HepG2 (cell line): Measurements from ENCODE around the gene TCFL5. TPM values are rescaled to one million over a fixed set of nuclear protein-coding genes. Genes with fewer than 3 reads are reported as not detected.
A peak's percentile ranks its signal among the peaks of the same experiment; 100 is the strongest.

ENCODE experiments used
- BHLHE40 ChIP-seq: IDR thresholded peaks from 2 replicates; pipeline ENCODE4 v1.6.1; 2011; ENCODE audit warnings: low read length, improper control_type of control experiment
- CBX5 ChIP-seq: sonication (generic); formaldehyde crosslinking; IDR thresholded peaks from 2 replicates; pipeline ENCODE4 v1.4.0; 2020; ENCODE audit warnings: missing genetic modification reagents, borderline replicate concordance
- CEBPZ ChIP-seq: IDR thresholded peaks from 2 replicates; pipeline ENCODE4 v1.6.1; 2012; ENCODE audit warnings: low read length, improper control_type of control experiment
- ELF3 ChIP-seq: IDR thresholded peaks from 2 replicates; pipeline ENCODE4 v1.6.1; 2016; ENCODE audit warnings: missing genetic modification reagents, missing compliant biosample characterization
- KDM6A ChIP-seq: IDR thresholded peaks from 2 replicates; pipeline ENCODE4 v1.6.1; 2016; ENCODE audit warnings: low read depth
- KLF9 ChIP-seq: IDR thresholded peaks from 2 replicates; pipeline ENCODE4 v1.6.1; 2016; ENCODE audit warnings: low read depth
- MAX ChIP-seq: IDR thresholded peaks from 2 replicates; pipeline ENCODE4 v1.6.1; 2012; ENCODE audit warnings: inconsistent platforms
- NFIC ChIP-seq: IDR thresholded peaks from 2 replicates; pipeline ENCODE4 v1.6.1; 2012; ENCODE audit warnings: mild to moderate bottlenecking, low read length, inconsistent platforms
- REXO4 ChIP-seq: sonication (generic); formaldehyde crosslinking; IDR thresholded peaks from 2 replicates; pipeline ENCODE4 v1.8.0; 2022; ENCODE audit warnings: missing genetic modification reagents, mild to moderate bottlenecking, borderline replicate concordance
- SATB2 ChIP-seq: sonication (generic); formaldehyde crosslinking; IDR thresholded peaks from 2 replicates; pipeline ENCODE4 v1.5.0; 2020; ENCODE audit warnings: missing genetic modification reagents
- ZNF180 ChIP-seq: sonication (generic); formaldehyde crosslinking; IDR thresholded peaks from 2 replicates; pipeline ENCODE4 v1.4.0; 2020; ENCODE audit warnings: low read depth, missing genetic modification reagents, borderline replicate concordance
- ZNF318 ChIP-seq: sonication (generic); formaldehyde crosslinking; IDR thresholded peaks from 2 replicates; pipeline ENCODE4 v1.4.0; 2020; ENCODE audit warnings: mild to moderate bottlenecking, missing genetic modification reagents
- ZNF431 ChIP-seq: sonication (generic); formaldehyde crosslinking; IDR thresholded peaks from 2 replicates; pipeline ENCODE4 v1.9.0; 2022; ENCODE audit warnings: missing genetic modification reagents, low read depth, mild to moderate bottlenecking, borderline replicate concordance
- ZNF788 ChIP-seq: sonication (generic); formaldehyde crosslinking; IDR thresholded peaks from 2 replicates; pipeline ENCODE4 v1.5.0; 2020; ENCODE audit warnings: mild to moderate bottlenecking, missing genetic modification reagents, borderline replicate concordance
- polyA plus RNA-seq, 8 experiments: library from polyadenylated mRNA; depleted of rRNA in 3 of 8; stranded (reverse) in 7 of 8; unstranded in 1 of 8; fragments of >200 nt; fragmentation: Illumina TruSeq in 4 of 8; extraction: Trizol in 4 of 8; gene quantifications; 2 replicates each; pipeline versions ENCODE4 v1.2.1 to v1.2.3, GENCODE V29; 2011 to 2016; ENCODE audit warnings: low read depth in 4 of 8, missing spikeins in 1 of 8, mixed read lengths in 1 of 8; ENCODE audit not compliant: insufficient read depth in 1 of 8
- total RNA-seq, 5 experiments: library from RNA; depleted of rRNA; stranded (reverse); fragments of >200 nt; fragmentation: Illumina TruSeq; extraction: Trizol; gene quantifications; 2 replicates each; pipeline ENCODE4 v1.2.3, GENCODE V29; 2016; ENCODE audit warnings: low read depth in 1 of 5
- TF ChIP-seq, protein P1 (sequence below): sonication (generic); formaldehyde crosslinking; IDR thresholded peaks from 2 replicates; pipeline ENCODE4 v1.8.0; 2022; ENCODE audit warnings: mild to moderate bottlenecking, missing genetic modification reagents, moderate library complexity

TCFL5 gene
- total and polyA plus RNA-seq, 2 of the 13 experiments (the other 11 are each of a cell fraction or from before 2014, with no cell fraction given): 14.8 to 20.0 TPM

GRCh38 chr20:62861726-62862336 is at the start of gene TCFL5 (continued):
- peak; percentile 95 for TF ChIP-seq ZNF318 (CRISPR knock-in tag)
- TF ChIP-seq NFIC: no peak
- peak; percentile 95 for TF ChIP-seq SATB2 (CRISPR knock-in tag)
- no peak for TF ChIP-seq CEBPZ
- TF ChIP-seq ELF3: peak; percentile 73
- TF ChIP-seq ZNF180 (CRISPR knock-in tag): no peak
- TF ChIP-seq KDM6A (CRISPR knock-in tag): no peak; the same call in 1 of the 2 replicates
- peak; percentile 77; the same call in 1 of the 2 replicates for TF ChIP-seq KLF9 (CRISPR knock-in tag)
- TF ChIP-seq BHLHE40: peak; percentile 100
- TF ChIP-seq, protein P1, sequence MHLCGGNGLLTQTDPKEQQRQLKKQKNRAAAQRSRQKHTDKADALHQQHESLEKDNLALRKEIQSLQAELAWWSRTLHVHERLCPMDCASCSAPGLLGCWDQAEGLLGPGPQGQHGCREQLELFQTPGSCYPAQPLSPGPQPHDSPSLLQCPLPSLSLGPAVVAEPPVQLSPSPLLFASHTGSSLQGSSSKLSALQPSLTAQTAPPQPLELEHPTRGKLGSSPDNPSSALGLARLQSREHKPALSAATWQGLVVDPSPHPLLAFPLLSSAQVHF (CRISPR knock-in tag): peak; percentile 67; the same call in 1 of the 2 replicates
- peak; percentile 96 for TF ChIP-seq CBX5
- peak; percentile 99 for TF ChIP-seq MAX
- peak; percentile 87; the same call in 1 of the 2 replicates for TF ChIP-seq ZNF788 (CRISPR knock-in tag)
- 0 out of 2 replicates have a peak, but pooled peaks have one; percentile 73 for TF ChIP-seq REXO4 (CRISPR knock-in tag)
- TF ChIP-seq ZNF431 (CRISPR knock-in tag): peak; percentile 94
